GM19395 (cell line): ENCODE results near the gene AGBL1.

Experiments used
- ATAC-seq: cut with Tn5 transposase; IDR thresholded peaks from one replicate; pipeline ENCODE4 v1.9.1; 2021; ENCODE audit warnings: mild to moderate bottlenecking, moderate library complexity; ENCODE audit not compliant: unreplicated experiment

The AGBL1 gene

GRCh38 chr15:86677278-86677677 is 597.6 kb downstream of the AGBL1 start:
- no peak for ATAC-seq

- no peak for ATAC-seq
These were observed 605.6 kb downstream of the AGBL1 start for GRCh38 chr15:86685263-86685662.

- ATAC-seq, result no peak
These were observed 609.3 kb downstream of the AGBL1 start for GRCh38 chr15:86689006-86689405.

DNA sequence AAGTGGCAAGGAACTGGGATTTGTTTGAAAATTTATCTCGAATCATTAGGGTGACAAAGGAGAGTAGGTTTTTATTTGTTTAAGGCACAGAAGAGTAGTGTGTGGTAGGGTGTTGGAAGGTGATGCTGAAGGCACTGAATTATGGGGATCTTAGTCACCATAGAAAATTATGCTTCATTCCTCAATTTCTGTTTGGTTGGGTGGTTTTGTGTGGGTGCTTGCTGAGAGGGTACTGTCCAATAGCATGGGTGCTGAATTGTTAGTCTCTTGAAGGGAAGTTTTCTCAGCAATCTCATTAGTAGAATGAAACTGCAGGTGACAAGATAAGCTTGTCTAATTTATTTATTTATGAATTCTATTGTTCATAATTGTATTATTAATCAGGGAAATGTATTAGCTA is 610.9 kb downstream of the AGBL1 start:
- no peak for ATAC-seq

GRCh38 chr15:86691091-86691663 is 611.5 kb downstream of the AGBL1 start:
- ATAC-seq, result no peak

GRCh38 chr15:86700864-86701610 is 621.4 kb downstream of the AGBL1 start:
- ATAC-seq, result no peak

DNA sequence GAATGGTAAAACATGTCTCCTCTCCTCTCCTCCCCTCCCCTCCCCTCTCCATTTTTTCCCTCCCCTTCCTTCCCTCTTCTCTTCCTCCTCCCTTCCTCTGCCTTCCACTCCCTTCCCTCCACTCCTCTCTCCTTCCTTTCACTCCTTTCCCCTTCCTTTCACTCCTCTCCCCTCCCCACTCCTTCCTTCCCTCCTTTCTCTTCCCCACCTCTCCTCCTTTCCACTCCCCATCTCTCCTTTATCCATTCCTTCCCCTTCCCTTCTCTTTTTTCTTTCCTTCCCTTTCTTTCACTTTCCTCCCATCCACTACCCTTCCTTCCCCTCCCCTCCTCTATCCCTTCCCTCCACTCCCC is 621.9 kb downstream of the AGBL1 start:
- no peak for ATAC-seq

DNA sequence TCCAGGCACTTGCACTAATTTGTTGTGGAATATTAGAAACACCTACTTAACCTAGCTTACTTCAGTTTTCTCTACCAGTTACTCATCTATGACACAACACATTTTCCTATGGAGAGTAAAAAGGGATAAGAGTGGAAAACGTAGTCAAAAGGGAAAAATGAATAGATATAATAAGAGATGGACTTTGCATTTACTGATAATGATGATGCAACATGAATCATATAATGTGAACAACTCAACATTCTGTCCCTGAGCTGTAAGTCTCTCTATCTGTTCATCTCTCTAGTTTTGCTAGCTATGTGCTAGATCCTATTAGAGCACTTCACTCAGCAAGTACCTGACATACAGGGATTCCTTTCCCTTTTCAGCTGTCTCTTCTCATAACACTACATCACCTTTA is 627.1 kb downstream of the AGBL1 start:
- ATAC-seq, result no peak

DNA sequence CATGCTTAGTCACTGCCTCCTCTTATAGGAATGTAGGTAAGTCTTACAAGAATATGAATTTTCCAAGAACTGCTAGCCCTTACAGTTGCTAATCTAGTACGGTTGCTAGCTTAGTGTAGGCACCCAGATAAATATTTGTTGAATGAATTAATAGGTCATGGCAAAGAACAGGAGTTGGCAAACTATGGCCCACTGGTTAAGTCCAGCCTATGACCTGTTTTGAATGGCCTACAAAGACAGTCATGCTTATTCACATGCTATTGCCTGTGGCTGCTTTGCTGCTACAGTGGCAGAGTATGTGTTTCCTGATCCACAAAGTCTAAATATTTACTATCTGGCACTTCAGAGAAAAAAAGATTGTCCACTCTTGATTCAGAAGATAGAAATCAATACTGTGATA is 631.8 kb downstream of the AGBL1 start:
- ATAC-seq, result no peak

DNA sequence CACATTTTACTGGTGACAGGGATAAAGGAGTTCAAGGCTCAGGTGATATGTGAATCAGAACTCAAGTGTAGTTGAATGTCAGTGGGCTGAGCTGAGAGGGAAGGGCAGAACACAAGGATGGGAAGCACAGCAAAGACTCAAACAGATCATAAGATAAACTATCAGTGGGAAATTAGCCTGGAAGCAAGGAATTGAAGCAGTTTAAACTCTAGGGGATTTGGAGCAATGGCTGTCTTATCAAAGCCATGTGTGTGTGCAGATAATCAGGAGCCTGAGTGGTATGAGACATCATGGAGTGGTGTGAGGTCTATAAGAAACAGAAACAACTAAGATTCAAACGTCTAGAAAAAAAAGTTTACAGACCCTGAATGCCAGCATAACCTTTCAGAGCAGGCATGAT is 634.6 kb downstream of the AGBL1 start:
- no peak for ATAC-seq

- ATAC-seq, result no peak
These were observed 646.0 kb downstream of the AGBL1 start for GRCh38 chr15:86725628-86726027.

GRCh38 chr15:86735247-86736040 is 655.8 kb downstream of the AGBL1 start:
- ATAC-seq, result no peak

DNA sequence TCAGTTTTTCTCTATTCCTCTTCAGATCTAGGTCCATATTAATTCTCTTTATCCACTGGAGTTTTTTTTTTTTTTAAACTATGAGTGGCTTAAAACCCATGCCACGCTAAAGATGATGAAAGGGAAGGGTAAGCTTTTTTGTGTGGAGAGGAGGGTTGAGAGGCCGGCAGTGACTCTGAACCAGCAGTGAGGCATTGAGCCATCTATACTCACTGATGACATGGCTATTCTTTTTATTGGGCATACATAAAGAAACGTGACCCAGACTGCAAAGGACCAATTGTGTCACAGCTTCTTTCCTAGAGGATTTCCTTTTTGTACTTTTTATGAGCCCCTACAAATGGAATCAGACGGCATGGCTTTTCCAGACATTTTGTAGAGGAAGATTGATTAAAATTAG is 662.2 kb downstream of the AGBL1 start:
- no peak for ATAC-seq

GRCh38 chr15:86743283-86743903 is 663.7 kb downstream of the AGBL1 start:
- no peak for ATAC-seq

- no peak for ATAC-seq
These were observed 664.6 kb downstream of the AGBL1 start for GRCh38 chr15:86744198-86744780.

- ATAC-seq, result no peak
These were observed 671.4 kb downstream of the AGBL1 start for GRCh38 chr15:86751116-86751515.

DNA sequence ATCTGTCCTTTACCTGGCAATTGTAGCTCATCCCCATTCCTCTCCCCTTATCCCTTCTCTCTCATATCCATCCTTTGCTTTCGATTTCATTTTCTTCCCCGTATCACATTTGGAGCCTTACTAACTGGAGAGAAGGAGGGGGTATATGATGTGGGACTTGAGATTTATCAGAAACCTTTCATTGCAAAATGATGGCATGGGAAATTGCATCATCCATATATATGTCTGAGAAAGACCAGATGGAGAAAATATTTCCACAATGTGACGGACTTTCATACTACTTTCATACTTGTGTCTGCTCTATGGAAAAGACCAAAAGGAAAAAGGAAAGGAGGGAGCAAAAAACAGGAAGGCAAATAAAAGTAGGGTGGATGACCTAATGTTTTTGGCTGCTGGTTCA is 675.2 kb downstream of the AGBL1 start:
- ATAC-seq, result no peak

DNA sequence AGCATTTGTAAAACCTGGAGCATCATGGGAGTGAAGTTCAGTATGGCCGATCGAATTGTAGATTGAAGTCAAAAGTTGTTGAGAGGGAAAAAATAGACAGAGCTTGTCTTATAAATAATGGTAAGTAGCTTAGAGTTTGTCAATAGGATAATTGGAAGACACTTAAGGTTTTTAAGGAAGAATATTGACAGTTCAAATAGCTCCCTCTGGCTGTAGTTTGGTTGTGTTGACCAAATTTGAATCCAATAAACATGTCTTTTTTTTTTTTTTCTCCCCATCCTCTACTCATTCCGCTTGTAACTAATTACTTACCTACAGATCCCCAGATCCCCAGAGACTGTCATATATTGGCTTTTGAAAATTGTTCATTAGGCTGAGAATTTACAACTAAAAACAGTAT is 677.0 kb downstream of the AGBL1 start:
- ATAC-seq, result no peak

DNA sequence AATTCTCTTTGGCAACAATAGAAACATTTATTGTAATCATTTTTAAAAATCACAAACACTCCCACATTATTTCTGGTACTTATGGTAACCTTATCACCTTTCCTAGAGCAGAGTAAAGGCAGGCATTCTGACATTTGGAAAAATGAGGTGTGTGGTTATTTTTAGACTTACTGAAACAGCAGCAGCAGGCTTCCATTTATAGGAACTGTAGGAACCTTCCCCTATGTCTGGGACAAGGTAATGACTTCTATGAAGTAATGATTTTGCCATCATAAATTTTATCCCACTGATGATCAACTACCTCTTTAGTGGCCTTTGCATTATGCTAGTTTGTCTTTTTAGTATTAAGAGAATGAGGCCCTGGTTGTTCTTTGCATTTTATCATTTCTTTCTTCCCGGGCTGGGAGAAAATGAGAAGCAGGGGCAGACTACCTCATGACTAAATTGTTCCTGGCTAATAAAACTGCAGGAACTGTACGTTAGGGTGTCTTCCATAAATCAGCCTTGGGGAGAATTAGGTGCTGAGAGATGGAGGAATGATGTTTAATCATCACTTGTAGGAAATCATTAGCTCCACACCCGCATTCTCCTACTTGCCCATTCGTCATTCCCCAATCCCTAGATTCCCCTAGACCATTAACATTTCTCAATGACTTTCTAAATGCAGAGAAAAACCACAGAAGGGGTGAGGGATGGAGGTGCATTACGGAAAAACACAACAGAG is 680.3 kb downstream of the AGBL1 start:
- ATAC-seq, result no peak

GRCh38 chr15:86762874-86763273 is 683.2 kb downstream of the AGBL1 start:
- no peak for ATAC-seq

GRCh38 chr15:86764021-86764420 is 684.4 kb downstream of the AGBL1 start:
- no peak for ATAC-seq
